ENCODE data around the gene MINDY4B. TPM values are rescaled to one million over a fixed set of nuclear protein-coding genes. Genes with fewer than 3 reads are reported as not detected.

Gene MINDY4B
- total RNA-seq, 1 donor from 2014 or later: not detected

DNA sequence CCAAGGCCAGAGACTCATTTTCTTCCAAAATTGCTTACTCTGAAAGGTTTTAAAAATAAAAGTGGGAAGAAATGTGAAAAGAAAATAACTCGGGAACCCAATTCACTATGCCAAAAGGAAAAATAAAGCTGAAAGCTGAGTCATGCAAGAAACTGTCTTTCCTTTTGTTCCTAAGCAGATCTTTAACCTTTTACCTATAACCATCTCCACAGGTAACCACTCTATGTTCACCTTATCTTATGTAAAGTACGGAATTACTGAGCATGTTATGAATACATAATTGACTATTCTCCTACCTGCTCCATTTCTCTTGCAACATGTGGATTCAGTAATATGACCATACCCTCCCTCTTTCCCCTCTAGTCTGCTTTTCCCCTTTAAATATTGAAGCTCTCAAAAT, 62.0 kb downstream of the MINDY4B start:
- no peak for DNase-seq

GRCh38 chr3:150840802-150841515, 64.3 kb downstream of the MINDY4B start:
- DNase-seq: no peak

DNA sequence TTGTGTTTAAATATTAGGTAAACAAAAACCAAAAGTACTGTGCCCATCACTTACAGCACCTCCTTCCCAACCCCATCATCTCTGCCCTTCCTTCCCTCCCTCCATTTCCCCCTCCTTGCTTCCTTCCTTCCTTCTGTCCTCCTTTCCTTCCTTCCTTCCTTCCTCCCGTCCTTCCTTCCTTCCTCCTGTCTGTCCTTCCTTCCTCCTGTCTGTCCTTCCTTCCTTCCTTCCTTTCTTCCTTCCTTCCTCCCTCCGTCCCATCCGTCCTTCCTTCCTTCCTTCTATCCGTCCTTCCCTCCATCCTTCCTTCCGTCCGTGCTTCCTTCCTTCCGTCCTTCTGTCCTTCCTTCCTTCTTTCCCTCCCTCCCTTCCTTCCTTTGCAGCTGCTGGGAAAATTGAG, 74.5 kb downstream of the MINDY4B start:
- no peak for DNase-seq

GRCh38 chr3:150830094-150830681, 75.1 kb downstream of the MINDY4B start:
- no peak for DNase-seq

- no peak for DNase-seq
Observed at GRCh38 chr3:150829408-150829807, 75.8 kb downstream of the MINDY4B start.

DNA sequence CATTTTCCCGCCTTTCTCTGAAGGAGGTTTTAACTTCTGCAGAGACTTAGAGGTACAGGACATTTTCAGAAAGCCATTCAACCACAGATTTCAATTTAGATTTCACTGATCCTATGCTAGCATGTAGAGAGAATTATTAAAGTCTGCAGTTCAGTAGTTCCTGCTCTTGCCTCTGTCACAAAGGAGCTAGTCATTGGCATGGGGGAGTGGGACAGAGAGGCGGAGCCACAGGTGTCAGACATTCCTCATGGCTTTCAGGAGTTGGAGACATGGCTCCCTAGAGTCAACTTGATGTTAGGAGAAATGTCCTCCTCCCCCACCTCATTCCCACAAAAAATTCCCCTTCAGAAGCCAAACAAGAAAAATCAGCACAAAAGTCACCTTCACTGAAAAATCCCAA, 76.2 kb downstream of the MINDY4B start:
- no peak for DNase-seq

DNA sequence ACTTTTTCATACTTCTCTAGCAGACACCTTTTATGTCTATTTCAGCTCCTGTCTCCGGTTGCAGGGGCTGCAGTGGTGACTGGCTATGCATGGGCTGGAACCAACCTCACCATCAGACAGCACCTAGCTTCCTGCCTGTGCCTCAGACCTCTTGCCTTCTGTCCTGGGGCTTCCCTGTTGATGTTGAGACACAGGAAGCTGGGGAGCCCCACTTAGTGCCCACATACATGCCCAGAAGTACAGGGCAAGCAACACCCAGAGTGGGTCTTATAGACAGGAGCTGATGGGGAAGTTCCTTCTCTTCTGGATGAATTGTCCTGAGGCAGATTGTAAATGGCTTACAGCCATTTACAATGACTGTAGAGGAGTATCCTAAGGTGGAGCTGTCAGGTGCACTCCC, 77.0 kb downstream of the MINDY4B start:
- no peak for DNase-seq

DNA sequence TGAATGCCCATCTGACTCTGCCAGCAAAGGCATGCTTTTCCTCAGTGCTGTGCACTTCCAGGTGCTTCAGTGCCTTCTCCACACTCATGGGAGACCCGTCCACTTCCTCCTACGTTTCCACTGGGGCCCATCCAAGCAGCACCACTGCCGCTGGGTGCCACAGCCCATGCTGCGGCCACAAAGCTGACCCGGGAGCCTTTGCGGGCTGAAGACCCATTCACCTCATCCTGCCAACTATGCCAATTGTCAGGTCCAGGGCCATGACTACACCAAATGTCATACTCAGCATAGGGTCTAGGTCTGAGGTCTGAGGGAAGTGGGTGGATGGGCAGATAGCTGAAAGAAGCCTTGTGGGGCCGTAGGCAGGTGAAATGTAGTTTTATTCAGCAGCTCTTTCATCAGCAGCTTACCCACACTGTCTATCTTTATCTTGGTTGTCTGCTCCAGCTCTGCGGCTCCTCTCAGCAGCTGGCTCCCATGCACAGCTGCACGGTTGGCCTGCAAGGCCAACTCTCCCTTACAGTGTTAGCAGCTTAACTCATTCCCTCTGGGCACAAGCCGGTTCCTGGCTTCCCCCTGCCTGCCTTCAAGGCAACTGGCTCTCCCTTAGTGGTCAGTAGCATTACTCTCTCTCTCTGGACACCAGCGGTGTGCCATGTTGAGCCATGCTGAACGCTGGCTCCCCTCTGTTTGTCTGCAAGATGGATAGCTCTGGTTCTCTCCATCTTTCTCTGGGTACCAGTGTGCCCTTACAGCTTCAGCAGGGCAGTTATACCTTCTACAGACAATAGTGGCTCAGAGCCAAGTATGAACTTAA, 78.6 kb downstream of the MINDY4B start:
- DNase-seq: no peak

DNA sequence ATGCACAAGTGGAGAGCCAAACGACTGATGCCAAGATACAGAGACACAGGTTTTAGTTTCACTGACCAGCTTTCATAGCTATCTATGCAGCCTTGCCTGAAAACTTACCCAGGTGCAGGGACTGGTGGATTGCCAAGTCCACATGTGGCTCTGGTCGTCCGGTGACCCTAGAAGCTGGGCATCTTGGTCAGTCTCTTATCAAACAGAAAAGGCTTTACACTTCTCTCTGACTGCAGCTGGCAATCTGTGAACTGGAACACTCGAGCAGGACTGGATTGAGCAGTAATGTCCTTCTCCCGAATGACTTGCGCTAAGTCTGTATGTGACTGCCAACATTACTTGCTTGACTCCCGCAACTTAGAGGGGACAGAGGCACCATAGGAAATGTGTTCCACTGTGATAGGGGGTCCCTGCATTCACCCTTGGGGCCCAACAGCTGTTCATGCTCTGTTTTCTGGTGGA, 79.3 kb downstream of the MINDY4B start:
- no peak for DNase-seq

- no peak for DNase-seq
Observed at GRCh38 chr3:150825192-150825915, 79.9 kb downstream of the MINDY4B start.

DNA sequence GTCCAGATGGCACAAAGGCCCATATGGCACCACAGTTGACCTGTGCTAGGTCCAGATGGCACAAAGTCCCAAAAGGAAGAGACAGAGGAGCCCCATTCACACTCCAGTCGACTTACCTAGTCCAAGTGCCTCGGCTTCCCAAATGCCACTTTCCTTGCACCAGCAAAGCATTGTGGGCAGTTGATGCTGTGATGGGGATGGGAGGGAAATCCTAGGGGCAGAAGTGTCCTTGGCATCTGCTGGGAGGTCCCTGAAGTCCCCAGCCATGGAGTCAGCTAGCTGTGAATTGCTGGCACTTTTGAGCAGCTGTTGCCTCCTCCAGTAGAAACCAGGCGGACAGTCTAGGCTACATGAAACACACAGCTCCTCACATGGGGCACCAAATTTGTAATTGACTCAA, 82.0 kb downstream of the MINDY4B start:
- DNase-seq: no peak

DNA sequence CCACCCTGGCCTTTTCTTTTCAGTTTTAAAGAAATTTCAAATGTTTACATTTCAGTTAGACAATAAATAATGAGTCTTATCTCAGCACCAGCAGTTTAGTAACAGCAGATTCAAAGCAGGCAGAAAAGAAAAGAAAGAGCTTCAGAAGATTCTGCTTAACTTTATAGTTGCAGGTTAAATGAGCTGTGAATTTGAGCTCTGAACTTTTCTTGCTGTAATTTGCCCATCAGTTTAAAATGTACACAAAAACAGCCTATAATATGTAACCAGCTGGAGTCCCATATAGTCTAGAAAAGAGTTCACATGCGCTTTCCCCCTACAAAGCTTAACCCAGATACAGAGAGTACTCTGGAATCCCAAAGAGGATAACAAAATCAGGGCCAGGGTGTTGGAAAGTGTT, 82.6 kb downstream of the MINDY4B start:
- DNase-seq: no peak

Other genes starting within 250 kb of the MINDY4B start
- gene ERICH6, start 201.5 kb downstream of the MINDY4B start, total RNA-seq: not detected
- 29.3 TPM for gene SIAH2, start 142.3 kb downstream of the MINDY4B start, total RNA-seq
- gene CLRN1, start 67.3 kb upstream of the MINDY4B start, total RNA-seq: not detected
- 6.1 TPM for gene MED12L, start 180.2 kb upstream of the MINDY4B start, total RNA-seq